Mammary epithelial cell (primary cell): ENCODE results near the gene GXYLT2.

ENCODE experiments used
- EZH2 ChIP-seq: IDR thresholded peaks from 2 replicates; pipeline ENCODE4 v1.6.1; 2012; ENCODE audit warnings: low read length, inconsistent platforms, borderline replicate concordance
- TF ChIP-seq, protein P1 (sequence below), 2 donors: IDR thresholded peaks in 1 of 2; conservative IDR thresholded peaks in 1 of 2; 2 replicates each; pipeline ENCODE4 v1.5.1; 2011 to 2012; ENCODE audit warnings: inconsistent platforms in 2 of 2, low read length in 2 of 2, mild to moderate bottlenecking in 2 of 2, control low read depth in 1 of 2, low read depth in 1 of 2; ENCODE audit not compliant: insufficient read depth in 1 of 2; ENCODE audit errors: extremely low read depth in 1 of 2

DNA sequence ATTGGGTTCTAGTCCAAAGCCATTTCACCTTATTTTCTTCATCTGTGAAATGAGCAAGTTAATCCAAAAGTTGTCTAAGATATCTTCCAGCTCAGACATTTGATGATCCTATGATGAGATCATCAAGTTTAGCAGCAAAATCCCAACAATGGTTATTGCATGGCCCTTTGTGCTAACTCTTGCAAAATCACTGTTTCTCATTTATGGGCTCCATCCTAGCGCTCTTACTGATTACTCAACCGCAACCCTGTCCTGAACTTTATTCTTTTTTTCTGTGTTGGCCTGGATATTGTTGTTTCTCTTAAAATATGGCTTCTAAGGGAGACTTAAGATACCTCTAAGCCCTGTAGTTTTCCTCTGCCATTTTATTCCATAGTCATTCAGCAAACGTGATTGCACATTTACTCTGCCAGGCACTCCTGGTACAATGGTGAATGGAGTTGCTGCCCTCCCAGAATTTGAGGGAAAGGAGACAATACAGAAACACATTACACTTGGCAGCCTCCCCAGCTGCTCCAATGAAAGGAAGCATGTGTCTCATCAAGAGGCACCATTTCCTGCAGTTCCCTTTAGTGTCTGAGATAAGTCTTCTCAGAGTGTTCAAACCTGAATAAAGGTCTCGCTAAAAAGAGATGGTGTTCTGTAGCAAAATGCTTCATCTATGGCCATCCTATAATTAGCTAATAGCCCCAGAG, 4.4 kb downstream of the GXYLT2 start:
- TF ChIP-seq, protein P1, sequence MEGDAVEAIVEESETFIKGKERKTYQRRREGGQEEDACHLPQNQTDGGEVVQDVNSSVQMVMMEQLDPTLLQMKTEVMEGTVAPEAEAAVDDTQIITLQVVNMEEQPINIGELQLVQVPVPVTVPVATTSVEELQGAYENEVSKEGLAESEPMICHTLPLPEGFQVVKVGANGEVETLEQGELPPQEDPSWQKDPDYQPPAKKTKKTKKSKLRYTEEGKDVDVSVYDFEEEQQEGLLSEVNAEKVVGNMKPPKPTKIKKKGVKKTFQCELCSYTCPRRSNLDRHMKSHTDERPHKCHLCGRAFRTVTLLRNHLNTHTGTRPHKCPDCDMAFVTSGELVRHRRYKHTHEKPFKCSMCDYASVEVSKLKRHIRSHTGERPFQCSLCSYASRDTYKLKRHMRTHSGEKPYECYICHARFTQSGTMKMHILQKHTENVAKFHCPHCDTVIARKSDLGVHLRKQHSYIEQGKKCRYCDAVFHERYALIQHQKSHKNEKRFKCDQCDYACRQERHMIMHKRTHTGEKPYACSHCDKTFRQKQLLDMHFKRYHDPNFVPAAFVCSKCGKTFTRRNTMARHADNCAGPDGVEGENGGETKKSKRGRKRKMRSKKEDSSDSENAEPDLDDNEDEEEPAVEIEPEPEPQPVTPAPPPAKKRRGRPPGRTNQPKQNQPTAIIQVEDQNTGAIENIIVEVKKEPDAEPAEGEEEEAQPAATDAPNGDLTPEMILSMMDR (conservative IDR thresholded peaks at IDR 0.05 in 1 of 2, IDR thresholded peaks at IDR 0.05 in 1 of 2; ENCODE audit: extremely low read depth in 1 of 2, insufficient read depth in 1 of 2, low read depth in 1 of 2, low read length in 2 of 2): no peak
- no peak for TF ChIP-seq EZH2
